GM13976 (cell line): ENCODE results near the gene SNPH.
"Not testable (repeated sequence)": the region's sequence is repeated elsewhere in the genome, so short reads cannot be mapped to it uniquely, and the experiment has no call there.

Experiments
- DNase-seq: peaks from one replicate; pipeline ENCODE4 v3.0.0; 2012; ENCODE audit warnings: low spot score
- in situ Hi-C: fragments of 300-500 bp; cut with MboI; formaldehyde crosslinking; loops from one replicate; pipeline ENCODE4 v1.12.0; 2022; ENCODE audit warnings: low sequenced_read_pairs, mixed read lengths, inconsistent platforms; ENCODE audit not compliant: unreplicated experiment
- TF ChIP-seq, protein P1 (sequence below): IDR thresholded peaks from 2 replicates; pipeline ENCODE4 v1.5.1; 2012; ENCODE audit warnings: borderline replicate concordance, mild to moderate bottlenecking; ENCODE audit not compliant: insufficient read depth; ENCODE audit errors: extremely low read depth, missing control alignments, control extremely low read depth

SNPH gene

DNA sequence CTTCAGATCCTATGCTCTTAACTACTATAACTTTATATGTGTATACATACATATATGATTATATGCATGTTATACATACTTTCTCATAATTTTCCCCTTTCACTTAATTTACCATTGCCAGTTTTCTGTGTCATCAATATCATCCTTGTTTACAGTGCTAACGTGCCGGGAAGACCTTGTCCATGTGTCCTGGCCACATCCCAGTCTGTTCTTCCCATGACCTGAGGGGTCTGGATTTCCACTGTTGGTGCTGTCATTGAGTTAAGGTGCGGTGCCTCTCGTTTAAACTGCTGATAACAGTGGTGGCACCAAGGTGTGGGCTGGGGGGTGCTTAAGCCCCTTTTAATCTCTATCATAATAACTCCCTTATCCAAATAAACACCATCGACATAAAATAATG is 71.3 kb downstream of the SNPH start:
- in situ Hi-C loops = no loop called here
- TF ChIP-seq, protein P1, sequence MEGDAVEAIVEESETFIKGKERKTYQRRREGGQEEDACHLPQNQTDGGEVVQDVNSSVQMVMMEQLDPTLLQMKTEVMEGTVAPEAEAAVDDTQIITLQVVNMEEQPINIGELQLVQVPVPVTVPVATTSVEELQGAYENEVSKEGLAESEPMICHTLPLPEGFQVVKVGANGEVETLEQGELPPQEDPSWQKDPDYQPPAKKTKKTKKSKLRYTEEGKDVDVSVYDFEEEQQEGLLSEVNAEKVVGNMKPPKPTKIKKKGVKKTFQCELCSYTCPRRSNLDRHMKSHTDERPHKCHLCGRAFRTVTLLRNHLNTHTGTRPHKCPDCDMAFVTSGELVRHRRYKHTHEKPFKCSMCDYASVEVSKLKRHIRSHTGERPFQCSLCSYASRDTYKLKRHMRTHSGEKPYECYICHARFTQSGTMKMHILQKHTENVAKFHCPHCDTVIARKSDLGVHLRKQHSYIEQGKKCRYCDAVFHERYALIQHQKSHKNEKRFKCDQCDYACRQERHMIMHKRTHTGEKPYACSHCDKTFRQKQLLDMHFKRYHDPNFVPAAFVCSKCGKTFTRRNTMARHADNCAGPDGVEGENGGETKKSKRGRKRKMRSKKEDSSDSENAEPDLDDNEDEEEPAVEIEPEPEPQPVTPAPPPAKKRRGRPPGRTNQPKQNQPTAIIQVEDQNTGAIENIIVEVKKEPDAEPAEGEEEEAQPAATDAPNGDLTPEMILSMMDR = no peak
- no peak for DNase-seq

DNA sequence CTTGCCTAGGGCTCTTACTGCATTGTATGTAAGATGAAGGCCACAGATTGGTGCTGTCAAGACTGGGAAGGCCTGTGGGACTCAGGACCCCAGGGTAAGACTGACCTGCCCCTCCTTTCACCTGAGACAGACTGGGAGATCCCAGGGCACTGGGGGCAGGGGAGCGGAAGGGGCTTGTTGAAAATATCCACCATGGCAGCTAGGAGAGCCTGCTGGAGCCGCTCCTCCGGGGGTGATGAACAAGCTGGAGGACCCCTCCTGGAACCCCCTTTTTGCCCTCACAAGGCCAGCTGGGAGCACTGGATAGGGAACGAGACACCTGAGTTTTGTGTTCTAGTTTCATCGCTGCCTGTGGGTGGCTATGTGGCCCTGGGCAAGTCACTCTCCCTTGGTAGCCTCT is 72.0 kb downstream of the SNPH start:
- TF ChIP-seq, protein P1 = no peak
- DNase-seq = no peak
- in situ Hi-C loops = no loop called here

DNA sequence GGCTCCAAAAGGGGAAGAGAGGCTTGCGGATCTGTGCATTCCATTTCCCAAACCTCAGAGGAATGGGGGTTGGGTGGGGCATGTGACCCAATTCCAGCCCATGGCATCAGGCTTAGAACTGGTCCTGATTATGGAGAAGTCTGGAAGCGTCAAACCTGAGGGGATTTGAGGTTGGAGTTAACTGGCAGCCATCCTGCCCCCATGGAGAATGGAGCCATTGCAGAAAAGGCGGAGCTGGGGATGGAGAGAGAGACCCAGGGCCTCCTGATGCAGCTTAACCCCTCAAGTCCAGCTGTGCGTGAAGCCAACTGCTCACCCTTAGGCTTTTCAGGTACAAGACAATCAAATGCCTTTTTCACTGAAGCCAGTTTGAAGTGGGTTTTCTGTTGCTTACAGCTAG is 72.7 kb downstream of the SNPH start:
- DNase-seq = no peak
- TF ChIP-seq, protein P1 = no peak
- in situ Hi-C loops = no loop called here

DNA sequence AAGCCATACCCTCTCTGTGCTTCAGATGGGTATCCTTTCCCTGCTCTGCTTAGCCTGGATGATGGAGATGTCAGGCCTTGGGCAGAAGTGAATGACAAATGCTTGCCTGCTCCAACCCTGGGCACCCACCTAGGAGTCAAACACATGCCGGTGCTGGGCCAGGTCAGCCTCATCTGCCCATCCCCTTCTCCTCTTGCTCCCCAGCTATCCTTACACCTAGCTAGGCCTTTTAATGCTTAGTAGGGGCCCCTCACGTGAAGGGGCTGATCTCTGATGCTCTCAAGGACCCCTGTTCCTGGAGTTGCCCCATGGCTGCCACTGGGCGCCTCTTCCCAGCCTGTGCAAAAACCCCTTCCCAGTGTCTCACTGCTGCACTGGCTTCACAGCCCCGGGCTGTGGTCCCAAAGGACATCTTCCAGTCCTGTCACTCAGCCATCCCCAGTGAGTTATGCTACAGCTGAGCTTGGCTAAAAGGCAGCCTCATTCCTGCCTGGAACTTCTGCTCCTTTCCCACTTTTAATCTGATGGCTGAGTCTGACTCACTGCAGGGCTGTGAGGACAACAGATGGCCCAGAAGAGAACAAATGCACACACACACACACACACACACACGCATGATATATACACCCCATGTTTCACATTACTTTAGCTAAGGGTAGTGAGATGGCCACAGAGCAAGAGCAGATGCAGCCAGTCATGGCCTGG is 75.6 kb downstream of the SNPH start:
- in situ Hi-C loops = no loop called here
- no peak for DNase-seq
- TF ChIP-seq, protein P1 = no peak

DNA sequence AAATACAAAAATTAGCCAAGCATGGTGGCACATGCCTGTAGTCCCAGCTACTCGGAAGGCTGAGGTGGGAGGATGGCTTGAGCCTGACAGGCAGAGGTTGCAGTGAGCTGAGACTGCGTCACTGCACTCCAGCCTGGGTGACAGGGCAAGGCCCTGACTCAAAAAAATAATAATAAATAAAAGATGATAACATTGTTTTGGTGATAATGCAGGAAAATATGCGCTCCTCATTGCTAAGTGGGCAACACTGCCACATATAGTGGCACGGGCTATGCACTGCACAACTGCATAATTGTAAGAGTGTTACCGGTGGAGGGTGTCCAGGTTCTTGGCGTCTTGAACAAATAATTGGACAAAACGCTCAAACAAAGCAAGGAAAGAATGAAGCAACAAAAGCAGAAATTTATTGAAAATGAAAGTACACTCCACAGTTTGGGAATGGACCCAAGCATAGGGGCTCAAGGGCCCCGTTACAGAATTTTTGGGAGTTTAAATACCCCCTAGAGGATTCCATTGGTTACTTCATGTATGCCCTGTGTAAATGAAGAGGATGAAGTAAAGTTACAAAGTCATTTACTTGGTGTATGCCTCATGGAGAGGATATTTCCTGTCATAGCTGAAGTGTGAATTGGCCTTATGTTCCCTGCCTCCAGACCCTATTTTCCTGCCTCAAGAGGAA is 77.5 kb downstream of the SNPH start:
- DNase-seq, in situ Hi-C loops: not testable (repeated sequence)

DNA sequence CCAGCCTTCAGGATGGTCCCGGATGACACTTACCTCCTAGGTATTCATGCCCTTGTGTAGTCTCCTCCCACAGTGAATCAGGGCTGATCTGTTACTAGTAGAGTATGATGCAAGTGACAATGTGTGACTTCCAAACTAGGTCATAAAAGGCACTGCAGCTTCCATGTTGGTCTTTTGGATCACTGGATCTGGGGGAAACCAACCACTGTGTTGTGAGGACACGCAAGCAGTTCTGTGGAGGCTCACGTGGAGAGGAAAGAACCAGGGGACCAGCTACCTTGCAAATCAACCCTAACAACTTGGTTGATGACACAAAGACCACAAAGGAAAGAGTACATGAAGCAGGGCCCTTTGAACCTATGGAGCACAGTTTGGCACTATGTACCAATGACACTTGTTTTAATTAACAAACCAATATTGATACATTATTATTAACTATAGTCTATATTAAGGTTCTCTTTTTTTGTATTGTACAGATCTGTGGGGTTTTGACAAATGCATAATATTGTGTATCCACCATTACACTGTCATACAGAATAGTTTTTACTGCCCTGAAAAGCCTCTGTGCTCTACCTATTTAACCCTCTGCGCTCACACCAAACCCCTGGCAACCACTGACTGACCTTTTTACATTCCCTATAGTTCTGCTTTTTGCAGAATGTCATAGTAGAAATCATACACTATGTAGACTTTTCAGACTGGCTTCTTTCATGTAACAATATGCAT is 79.1 kb downstream of the SNPH start:
- TF ChIP-seq, protein P1 = no peak
- in situ Hi-C loops = no loop called here
- DNase-seq = no peak

DNA sequence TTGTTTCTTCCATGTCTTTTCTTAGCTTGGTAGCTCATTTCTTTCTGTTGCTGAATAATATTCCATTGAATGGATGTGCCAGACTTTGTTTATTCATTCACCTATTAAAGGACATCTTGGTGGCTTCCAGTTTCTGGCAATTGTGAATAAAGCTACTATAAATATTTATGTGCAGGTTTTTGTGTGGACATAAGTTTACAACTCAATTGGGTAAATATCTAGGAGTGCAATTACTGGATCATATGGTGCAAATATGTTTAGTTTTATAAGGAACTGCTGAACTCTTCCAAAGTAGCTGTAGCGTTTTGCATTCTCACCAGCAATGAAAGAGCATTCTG is 79.6 kb downstream of the SNPH start:
- in situ Hi-C loops = no loop called here
- TF ChIP-seq, protein P1 = no peak
- DNase-seq = no peak
